Stomach (tissue), 9 donors: Measurements from ENCODE around the gene PALLD. TPM values are rescaled to one million over a fixed set of nuclear protein-coding genes. Genes with fewer than 3 reads are reported as not detected.

ENCODE experiments used
- DNase-seq, 2 donors: peaks; one replicate each; pipeline versions ENCODE4 v3.0.0 to v3.0.0-alpha.2; 2013 to 2019
- H3K27ac ChIP-seq, 5 donors: fragments of 200-600 bp in 4 of 5; sonication (generic) in 4 of 5; one replicate each; pipeline ENCODE4 v1.5.1; 2013 to 2019; ENCODE audit warnings: mild to moderate bottlenecking in 1 of 5, moderate library complexity in 1 of 5
- H3K27me3 ChIP-seq, 3 donors: fragments of 200-600 bp; sonication (generic); one replicate each; pipeline ENCODE4 v1.5.1; 2017 to 2019; ENCODE audit warnings: mixed run types in 1 of 3
- H3K36me3 ChIP-seq, 4 donors: fragments of 200-600 bp; sonication (generic); 1 replicate in 3 of 4; 2 replicates in 1 of 4; pipeline ENCODE4 v1.5.1; 2016 to 2019
- H3K4me1 ChIP-seq, 4 donors: fragments of 200-600 bp; sonication (generic); one replicate each; pipeline ENCODE4 v1.5.1; 2016 to 2019
- H3K4me3 ChIP-seq, 4 donors: fragments of 200-600 bp; sonication (generic) in 3 of 4; one replicate each; pipeline ENCODE4 v1.5.1; 2016 to 2019; ENCODE audit warnings: mild to moderate bottlenecking in 1 of 4
- H3K9me3 ChIP-seq, 4 donors: fragments of 200-600 bp; sonication (generic); one replicate each; pipeline ENCODE4 v1.5.1; 2016 to 2019
- CTCF ChIP-seq, 7 experiments: fragments of 450-650 bp in 4 of 7; fragments of 200-600 bp in 3 of 7; sonication (generic) in 3 of 7; IDR thresholded peaks; one replicate each; pipeline ENCODE4 v1.5.1; 2016 to 2019; ENCODE audit warnings: antibody characterized with exemption in 7 of 7, control low read depth in 2 of 7, mild to moderate bottlenecking in 1 of 7
- EP300 ChIP-seq: sonication (generic); formaldehyde crosslinking; IDR thresholded peaks from one replicate; pipeline ENCODE4 v1.6.1; 2017; ENCODE audit warnings: antibody characterized with exemption
- POLR2A ChIP-seq, 4 donors: fragments of 450-650 bp; IDR thresholded peaks; one replicate each; pipeline ENCODE4 v1.6.1; 2016; ENCODE audit warnings: antibody characterized with exemption in 4 of 4, control low read depth in 2 of 4, mild to moderate bottlenecking in 1 of 4, moderate library complexity in 1 of 4
- POLR2AphosphoS5 ChIP-seq, 3 donors: sonication (generic); formaldehyde crosslinking; IDR thresholded peaks; one replicate each; pipeline ENCODE4 v1.6.1; 2016; ENCODE audit warnings: antibody characterized with exemption in 3 of 3
- WGBS, 5 donors: extraction: QIAGEN DNeasy Blood & Tissue Kit in 3 of 5; methylation state at CpG; one replicate each; pipeline versions ENCODE4 v1.1.5 to v1.1.7; 2013 to 2018; 5-methylcytosine and 5-hydroxymethylcytosine counted together
- intact Hi-C: fragments of 100-400 bp; cut with DNase I; formaldehyde crosslinking; loops from one replicate; pipeline ENCODE4 v1.15.1; 2023; ENCODE audit warnings: low total_unique reads
- polyA plus RNA-seq, 3 donors: library from polyadenylated mRNA; stranded (reverse); fragments of 200-250 nt; gene quantifications; one replicate each; pipeline ENCODE4 v1.2.3, GENCODE V29; 2013
- total RNA-seq, 5 donors: library from RNA; depleted of rRNA; stranded (reverse); fragments of >200 nt; gene quantifications; one replicate each; pipeline versions ENCODE4 v1.1.0 to v1.2.3, GENCODE V29; 2014 to 2016
- donor health status: healthy with polysubstance abuse.
- donor health status: Bipolar disorder and iron deficiency.
- donor health status: healthy.

The PALLD gene
- total and polyA plus RNA-seq, 8 donors = 75.9 to 984 (median 206) TPM

GRCh38 chr4:168920441-168921065 is 423.7 kb downstream of the PALLD start:
- Histone ChIP-seq H3K4me1 (peaks cover 0 to 12% (median 2%) of the 10 kb centered on the region in 4 donors), H3K36me3 (peaks cover 34 to 92% (median 73%) of the 10 kb centered on the region in 4 donors), H3K27ac (peak overlapping the region in 2 of 5 donors; percentile 7 to 55), H3K9me3 (no peaks in the 10 kb centered on the region), H3K27me3 (no peaks in the 10 kb centered on the region), H3K4me3 (no peak overlapping the region)
- WGBS, 5 donors = 75 to 87% (median 85%) methylated on average over 6 of the region's 6 CpGs
- no peak for DNase-seq
- intact Hi-C loops = loop anchor here (10.0 kb wide), 1 partner anchor 574 kb away; no protein-coding TSS in a partner anchor
- TF ChIP-seq CTCF (IDR thresholded peaks at IDR 0.05) = no peak
- no peak for TF ChIP-seq EP300
- no peak for TF ChIP-seq POLR2A (IDR thresholded peaks at IDR 0.05)

GRCh38 chr4:168923526-168924194 is 426.8 kb downstream of the PALLD start:
- Histone ChIP-seq H3K9me3 (no peaks in the 10 kb centered on the region), H3K4me1 (peaks cover 0 to 12% (median 2%) of the 10 kb centered on the region in 4 donors), H3K27ac (no peak overlapping the region), H3K36me3 (peaks cover 64 to 97% (median 92%) of the 10 kb centered on the region in 4 donors), H3K4me3 (no peak overlapping the region), H3K27me3 (no peaks in the 10 kb centered on the region)
- TF ChIP-seq POLR2A (IDR thresholded peaks at IDR 0.05) (no peak), CTCF (IDR thresholded peaks at IDR 0.05) (peak in 5 of 7 experiments; percentile 53 to 81 (median 66)), EP300 (no peak), POLR2AphosphoS5 (IDR thresholded peaks at IDR 0.05) (peak in 1 of 3 donors; percentile 53)
- intact Hi-C loops = loop anchor here (10.0 kb wide), 1 partner anchor 571 kb away; no protein-coding TSS in a partner anchor
- 7 to 18% (median 15%) methylated on average over 3 of the region's 3 CpGs for WGBS, 5 donors
- DNase-seq = peak; percentile 55 to 92

GRCh38 chr4:168924667-168925066 is 427.8 kb downstream of the PALLD start:
- no peaks in the 10 kb centered on the region for H3K27me3 ChIP-seq
- no peak overlapping the region for H3K4me3 ChIP-seq
- no peaks in the 10 kb centered on the region for H3K9me3 ChIP-seq
- 83 to 93% (median 91%) methylated on average over 2 of the region's 2 CpGs for WGBS, 5 donors
- DNase-seq = no peak
- intact Hi-C loops = loop anchor here (10.0 kb wide), 1 partner anchor 570 kb away; no protein-coding TSS in a partner anchor
- no peak for TF ChIP-seq POLR2AphosphoS5 (IDR thresholded peaks at IDR 0.05)
- TF ChIP-seq EP300 = no peak
- no peak for TF ChIP-seq CTCF (IDR thresholded peaks at IDR 0.05)
- no peak for TF ChIP-seq POLR2A (IDR thresholded peaks at IDR 0.05)
- peaks cover 60 to 100% (median 95%) of the 10 kb centered on the region in 4 donors for H3K36me3 ChIP-seq
- no peak overlapping the region for H3K27ac ChIP-seq
- H3K4me1 ChIP-seq = peaks cover 0 to 8% (median 2%) of the 10 kb centered on the region in 4 donors

- peaks cover 0 to 5% (median 0%) of the 10 kb centered on the region in 4 donors for H3K4me1 ChIP-seq
- no peak for DNase-seq
- H3K36me3 ChIP-seq = peaks cover 62 to 97% (median 92%) of the 10 kb centered on the region in 4 donors
- H3K9me3 ChIP-seq = peaks cover 0 to 4% (median 1%) of the 10 kb centered on the region in 4 donors
- no peaks in the 10 kb centered on the region for H3K27me3 ChIP-seq
- 83 to 91% (median 88%) methylated on average over 5 of the region's 5 CpGs for WGBS, 5 donors
- TF ChIP-seq POLR2A (IDR thresholded peaks at IDR 0.05) = no peak
- no peak for TF ChIP-seq POLR2AphosphoS5 (IDR thresholded peaks at IDR 0.05)
- no peak for TF ChIP-seq EP300
- H3K27ac ChIP-seq = no peak overlapping the region
- intact Hi-C loops = loop anchor here (10.0 kb wide), 1 partner anchor 569 kb away; no protein-coding TSS in a partner anchor
- no peak overlapping the region for H3K4me3 ChIP-seq
Measured at GRCh38 chr4:168925789-168926490, 429.1 kb downstream of the PALLD start.
